PFSK-1 (cell line): ENCODE measurements around the gene TLE2.

Experiments
- FOXP2 ChIP-seq: optimal IDR thresholded peaks from 2 replicates; pipeline ENCODE3; 2011; ENCODE audit warnings: borderline replicate concordance, control low read depth, inconsistent platforms; ENCODE audit not compliant: insufficient read depth; ENCODE audit errors: extremely low read length, extremely low read depth
- POLR2AphosphoS5 ChIP-seq: IDR thresholded peaks from 2 replicates; pipeline ENCODE4 v1.6.1; 2012; ENCODE audit warnings: low read depth, mild to moderate bottlenecking, control low read depth, low read length, moderate library complexity
- REST ChIP-seq, 2 experiments: IDR thresholded peaks; 2 replicates each; pipeline versions ENCODE4 v1.6.1 to v1.8.0; 2011 to 2012; ENCODE audit warnings: low read depth in 2 of 2, low read length in 2 of 2, control low read depth in 1 of 2, inconsistent platforms in 1 of 2, mild to moderate bottlenecking in 1 of 2, moderate library complexity in 1 of 2; ENCODE audit not compliant: insufficient read depth in 1 of 2
- SIN3A ChIP-seq: IDR thresholded peaks from 2 replicates; pipeline ENCODE4 v1.6.1; 2012; ENCODE audit warnings: mild to moderate bottlenecking, low read length, moderate library complexity, borderline replicate concordance; ENCODE audit not compliant: insufficient read depth
- TAF1 ChIP-seq: IDR thresholded peaks from 2 replicates; pipeline ENCODE4 v1.6.1; 2012; ENCODE audit warnings: low read length, control low read depth, borderline replicate concordance; ENCODE audit not compliant: insufficient read depth

The TLE2 gene

GRCh38 chr19:3041761-3042620, 12.9 kb upstream of the TLE2 start:
- no peak for TF ChIP-seq TAF1
- TF ChIP-seq SIN3A: no peak
- TF ChIP-seq REST (IDR thresholded peaks at IDR 0.05; ENCODE audit: insufficient read depth in 1 of 2, low read depth in 2 of 2, low read length in 2 of 2): no peak
- TF ChIP-seq FOXP2: no peak
- no peak for TF ChIP-seq POLR2AphosphoS5

GRCh38 chr19:3041327-3041726, 12.2 kb upstream of the TLE2 start:
- TF ChIP-seq REST (IDR thresholded peaks at IDR 0.05; ENCODE audit: insufficient read depth in 1 of 2, low read depth in 2 of 2, low read length in 2 of 2) (no peak), TAF1 (no peak), SIN3A (no peak), POLR2AphosphoS5 (no peak), FOXP2 (no peak)

GRCh38 chr19:3039641-3040077, 10.6 kb upstream of the TLE2 start:
- TF ChIP-seq SIN3A: no peak
- no peak for TF ChIP-seq POLR2AphosphoS5
- no peak for TF ChIP-seq FOXP2
- TF ChIP-seq REST (IDR thresholded peaks at IDR 0.05; ENCODE audit: insufficient read depth in 1 of 2, low read depth in 2 of 2, low read length in 2 of 2): no peak
- no peak for TF ChIP-seq TAF1

- TF ChIP-seq REST (IDR thresholded peaks at IDR 0.05; ENCODE audit: insufficient read depth in 1 of 2, low read depth in 2 of 2, low read length in 2 of 2) (no peak), TAF1 (no peak), POLR2AphosphoS5 (no peak)
These were observed 10.0 kb upstream of the TLE2 start for GRCh38 chr19:3039125-3039524.

- no peak for TF ChIP-seq SIN3A
- no peak for TF ChIP-seq REST (IDR thresholded peaks at IDR 0.05; ENCODE audit: insufficient read depth in 1 of 2, low read depth in 2 of 2, low read length in 2 of 2)
- TF ChIP-seq FOXP2: no peak
- no peak for TF ChIP-seq POLR2AphosphoS5
- no peak for TF ChIP-seq TAF1
These were observed 9.1 kb upstream of the TLE2 start for GRCh38 chr19:3038214-3038613.
